Aorta (tissue), 5 donors: ENCODE measurements around the gene MYH15. TPM values are rescaled to one million over a fixed set of nuclear protein-coding genes. Genes with fewer than 3 reads are reported as not detected.

Experiments used
- ATAC-seq: fragments of 200-7000 bp; cut with Tn5 transposase; one replicate; pipeline ENCODE4 v1.9.1; 2022; ENCODE audit warnings: moderate library complexity; ENCODE audit not compliant: low FRiP score
- DNase-seq, 2 donors: peaks; one replicate each; pipeline ENCODE4 v3.0.0-alpha.2; 2020
- H3K27ac ChIP-seq, 2 donors: one replicate each; pipeline ENCODE4 v1.5.1; 2013; ENCODE audit warnings: low read length in 2 of 2, mild to moderate bottlenecking in 2 of 2, moderate library complexity in 2 of 2, control low read depth in 1 of 2, inconsistent platforms in 1 of 2, low read depth in 1 of 2
- H3K27me3 ChIP-seq, 2 donors: one replicate each; pipeline ENCODE4 v1.6.1; 2013; ENCODE audit warnings: control low read depth in 1 of 2, low read length in 1 of 2, mild to moderate bottlenecking in 1 of 2, moderate library complexity in 1 of 2; ENCODE audit not compliant: insufficient read depth in 2 of 2, control insufficient read depth in 1 of 2
- H3K36me3 ChIP-seq, 2 donors: one replicate each; pipeline ENCODE4 v1.6.1; 2013; ENCODE audit warnings: control low read depth in 1 of 2, low read length in 1 of 2, mild to moderate bottlenecking in 1 of 2; ENCODE audit not compliant: insufficient read depth in 2 of 2, control insufficient read depth in 1 of 2
- H3K4me1 ChIP-seq, 2 donors: one replicate each; pipeline ENCODE4 v1.6.1; 2013; ENCODE audit warnings: low read length in 2 of 2, control low read depth in 1 of 2, mild to moderate bottlenecking in 1 of 2, moderate library complexity in 1 of 2; ENCODE audit not compliant: insufficient read depth in 2 of 2, control insufficient read depth in 1 of 2
- H3K4me3 ChIP-seq, 2 donors: one replicate each; pipeline ENCODE4 v1.5.1; 2013; ENCODE audit warnings: low read length in 2 of 2, control low read depth in 1 of 2, mild to moderate bottlenecking in 1 of 2
- H3K9me3 ChIP-seq: one replicate; pipeline ENCODE4 v1.6.1; 2013; ENCODE audit warnings: mild to moderate bottlenecking, low read length; ENCODE audit not compliant: control insufficient read depth
- WGBS, 2 donors: extraction: QIAGEN DNeasy Blood & Tissue Kit; methylation state at CpG; one replicate each; pipeline ENCODE4 v1.1.7; 2013; 5-methylcytosine and 5-hydroxymethylcytosine counted together
- intact Hi-C, 2 donors: fragments of 100-400 bp; cut with DNase I; formaldehyde crosslinking; loops; one replicate each; pipeline versions ENCODE4 v1.14.2 to v1.15.0; 2022
- polyA plus RNA-seq, 2 donors: library from polyadenylated mRNA; stranded (reverse); fragments of 200-250 nt; gene quantifications; one replicate each; pipeline ENCODE4 v1.2.3, GENCODE V29; 2013
- total RNA-seq, 2 donors: library from RNA; stranded (reverse); fragmentation: NEBNext Ultra II Directional; extraction: Animal tissue kit (Norgen Biotek cat#: 25700); gene quantifications; one replicate each; pipeline ENCODE4 v1.2.1, GENCODE V29; 2021
- donor health status: healthy with polysubstance abuse.
- donor health status: Bipolar disorder and iron deficiency.
- donor health status: DM: no; HTN: no; CAD: no.
- donor health status: DM: no; HTN: no; CAD: no.
- donor health status: DM: yes; HTN: yes; CAD: no.

Gene MYH15
- total and polyA plus RNA-seq, 4 donors: 0.03 to 0.15 (median 0.05) TPM; not detected in 1

DNA sequence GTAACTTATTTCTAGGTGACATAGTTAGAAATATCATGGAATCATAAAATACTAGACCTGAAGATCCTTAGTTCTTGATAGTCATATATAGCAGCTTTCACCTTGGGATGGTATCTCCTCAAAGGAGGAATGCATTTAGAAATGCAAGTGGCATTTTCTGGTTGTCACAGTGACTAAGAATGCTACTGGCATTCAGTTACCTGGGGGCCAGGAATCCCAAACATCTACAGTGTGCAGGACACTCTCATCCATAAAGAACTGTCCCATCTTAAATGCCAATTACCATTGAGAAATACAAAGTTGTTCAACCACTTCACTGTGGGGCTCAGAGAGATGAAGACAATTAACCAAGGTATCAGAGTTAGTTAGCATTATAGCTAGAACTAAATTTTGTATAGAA lies 36.7 kb downstream of the MYH15 start:
- no peaks in the 10 kb centered on the region for H3K27me3 ChIP-seq

DNA sequence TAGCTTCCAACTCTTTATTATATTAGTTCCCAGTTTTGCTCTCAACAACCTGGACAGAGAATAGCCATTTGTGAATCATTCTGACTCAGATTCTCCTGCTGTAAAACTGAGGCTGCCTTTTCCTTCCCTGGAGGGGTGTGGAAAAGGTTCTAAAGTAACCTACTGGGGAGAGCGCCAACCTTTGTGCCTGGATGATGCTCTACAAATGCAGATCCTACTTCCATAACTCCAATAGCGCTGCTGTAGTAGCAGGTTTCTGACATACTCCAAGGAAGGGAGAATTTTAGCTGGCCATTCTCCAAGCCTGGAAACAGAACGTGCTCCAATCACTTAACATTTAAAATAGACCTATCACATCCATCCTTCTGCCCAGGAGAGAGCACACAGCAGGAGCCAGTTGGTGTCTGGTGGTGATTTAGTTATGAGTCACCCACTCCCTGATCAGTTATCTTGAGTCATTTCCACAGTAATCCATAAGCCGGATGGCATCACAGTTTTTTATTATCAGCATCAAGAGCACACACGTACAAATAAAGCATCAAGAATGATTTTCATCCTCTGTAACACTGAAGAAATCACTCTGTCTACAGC lies 38.3 kb downstream of the MYH15 start:
- no peak overlapping the region for H3K4me3 ChIP-seq
- no peak for DNase-seq
- H3K27me3 ChIP-seq: no peaks in the 10 kb centered on the region
- 48% methylated on average over 5 of the region's 5 CpGs for WGBS, 2 donors
- no peaks in the 10 kb centered on the region for H3K4me1 ChIP-seq
- no peak for ATAC-seq
- H3K27ac ChIP-seq: no peak overlapping the region
- H3K9me3 ChIP-seq: no peaks in the 10 kb centered on the region
- H3K36me3 ChIP-seq: no peaks in the 10 kb centered on the region
- intact Hi-C loops: no loop called here

More for the DNA sequence above, 36.7 kb downstream of the MYH15 start:
- H3K4me1 ChIP-seq: no peaks in the 10 kb centered on the region
- DNase-seq: no peak
- no peak overlapping the region for H3K27ac ChIP-seq
- no peak for ATAC-seq
- no peaks in the 10 kb centered on the region for H3K9me3 ChIP-seq
- intact Hi-C loops: no loop called here
- H3K36me3 ChIP-seq: no peaks in the 10 kb centered on the region
- no peak overlapping the region for H3K4me3 ChIP-seq

DNA sequence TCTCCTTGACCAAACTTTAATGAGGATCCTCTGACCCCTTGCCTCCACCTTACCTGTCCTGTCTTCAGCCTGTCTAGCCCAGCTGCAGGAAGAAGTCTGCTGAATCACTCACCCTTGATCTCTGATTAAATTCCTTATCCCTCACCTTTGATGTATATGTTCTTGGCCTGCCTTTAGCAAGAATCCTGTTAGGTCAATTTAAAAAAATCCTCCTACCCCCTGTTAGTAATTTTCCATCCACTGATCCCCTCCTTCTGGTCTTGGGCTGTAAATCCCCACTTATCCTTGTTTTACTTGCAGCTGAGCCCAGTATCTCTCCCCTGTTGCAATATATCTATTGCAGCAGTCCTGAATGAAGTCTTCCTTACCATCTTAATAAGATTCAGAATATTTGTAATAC lies 39.0 kb downstream of the MYH15 start:
- H3K4me1 ChIP-seq: no peaks in the 10 kb centered on the region
- H3K9me3 ChIP-seq: no peaks in the 10 kb centered on the region
- no peak for ATAC-seq
- DNase-seq: no peak
- no peaks in the 10 kb centered on the region for H3K27me3 ChIP-seq
- intact Hi-C loops: no loop called here
- no peaks in the 10 kb centered on the region for H3K36me3 ChIP-seq
- H3K27ac ChIP-seq: no peak overlapping the region
- H3K4me3 ChIP-seq: no peak overlapping the region

DNA sequence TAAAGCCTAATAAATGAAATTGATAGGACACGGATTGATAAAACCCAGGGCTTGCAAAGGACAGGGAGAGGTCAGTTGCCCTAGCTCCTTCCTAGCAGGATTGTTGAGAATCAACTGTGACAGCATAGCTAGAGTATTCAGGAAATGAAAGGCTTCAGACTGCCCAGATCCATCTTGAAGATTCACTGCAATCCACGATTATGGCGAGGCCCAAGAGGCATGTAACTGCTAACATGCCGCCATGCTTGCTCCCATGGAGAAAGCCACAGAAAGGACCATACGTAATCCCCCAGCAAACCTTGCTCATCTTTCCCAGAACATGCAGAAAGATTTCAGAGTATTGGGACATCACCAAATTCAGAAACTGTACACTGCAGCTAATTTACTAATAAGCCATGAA lies 41.3 kb downstream of the MYH15 start:
- intact Hi-C loops: no loop called here
- DNase-seq: no peak
- WGBS, 2 donors: 92 to 96% methylated on average over 5 of the region's 5 CpGs
- H3K4me1 ChIP-seq: no peaks in the 10 kb centered on the region
- no peak for ATAC-seq
- no peak overlapping the region for H3K27ac ChIP-seq
- no peak overlapping the region for H3K4me3 ChIP-seq
- H3K36me3 ChIP-seq: no peaks in the 10 kb centered on the region
- no peaks in the 10 kb centered on the region for H3K27me3 ChIP-seq
- no peaks in the 10 kb centered on the region for H3K9me3 ChIP-seq

DNA sequence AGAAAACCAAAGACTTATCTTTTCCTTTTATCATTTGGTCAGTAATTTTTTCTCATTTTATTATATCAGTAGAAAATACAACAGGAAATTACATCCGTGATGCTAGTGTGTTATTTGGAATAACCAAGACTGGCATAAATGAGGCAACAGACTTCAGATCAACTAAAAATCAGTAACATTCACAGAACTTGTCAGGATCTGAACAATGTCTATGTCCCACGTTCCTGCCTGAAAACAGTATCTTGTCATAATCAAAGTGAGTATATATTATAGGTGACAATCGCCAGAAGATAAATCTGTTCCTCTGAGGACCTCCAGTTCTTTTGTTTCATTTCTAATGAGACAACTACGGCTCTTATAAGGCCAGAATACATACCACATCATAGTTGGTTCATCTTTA lies 41.8 kb downstream of the MYH15 start:
- H3K36me3 ChIP-seq: no peaks in the 10 kb centered on the region
- H3K27ac ChIP-seq: no peak overlapping the region
- ATAC-seq: no peak
- intact Hi-C loops: no loop called here
- H3K9me3 ChIP-seq: no peaks in the 10 kb centered on the region
- no peaks in the 10 kb centered on the region for H3K4me1 ChIP-seq
- DNase-seq: no peak
- 56 to 57% methylated on average over 4 of the region's 4 CpGs for WGBS, 2 donors
- H3K4me3 ChIP-seq: no peak overlapping the region
- H3K27me3 ChIP-seq: no peaks in the 10 kb centered on the region

DNA sequence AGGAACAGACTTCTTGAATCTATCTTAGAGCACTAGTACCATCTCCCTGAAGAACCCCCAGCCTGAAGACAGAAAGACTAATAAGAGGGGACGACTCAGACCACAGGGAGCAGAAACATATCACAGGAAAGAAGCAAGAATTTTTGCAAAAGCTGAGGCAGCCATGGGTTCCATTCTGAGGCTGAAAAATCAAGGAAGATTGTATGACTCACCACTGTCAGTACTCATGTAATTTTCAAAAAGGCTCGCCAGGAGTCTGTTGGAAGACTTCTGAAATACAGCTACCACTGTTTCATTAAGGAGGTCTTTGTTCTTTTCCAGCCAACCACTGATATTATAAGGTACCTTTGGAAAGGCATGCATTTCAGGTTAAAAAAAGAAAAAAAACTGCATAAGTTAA lies 47.5 kb downstream of the MYH15 start:
- H3K27me3 ChIP-seq: no peaks in the 10 kb centered on the region
- intact Hi-C loops: no loop called here
- WGBS, 2 donors: 68 to 73% methylated on average over 2 of the region's 2 CpGs
- no peak for DNase-seq
- H3K36me3 ChIP-seq: no peaks in the 10 kb centered on the region
- no peaks in the 10 kb centered on the region for H3K4me1 ChIP-seq
- peaks cover 2% of the 10 kb centered on the region for H3K9me3 ChIP-seq
- no peak overlapping the region for H3K4me3 ChIP-seq
- no peak for ATAC-seq
- H3K27ac ChIP-seq: no peak overlapping the region

DNA sequence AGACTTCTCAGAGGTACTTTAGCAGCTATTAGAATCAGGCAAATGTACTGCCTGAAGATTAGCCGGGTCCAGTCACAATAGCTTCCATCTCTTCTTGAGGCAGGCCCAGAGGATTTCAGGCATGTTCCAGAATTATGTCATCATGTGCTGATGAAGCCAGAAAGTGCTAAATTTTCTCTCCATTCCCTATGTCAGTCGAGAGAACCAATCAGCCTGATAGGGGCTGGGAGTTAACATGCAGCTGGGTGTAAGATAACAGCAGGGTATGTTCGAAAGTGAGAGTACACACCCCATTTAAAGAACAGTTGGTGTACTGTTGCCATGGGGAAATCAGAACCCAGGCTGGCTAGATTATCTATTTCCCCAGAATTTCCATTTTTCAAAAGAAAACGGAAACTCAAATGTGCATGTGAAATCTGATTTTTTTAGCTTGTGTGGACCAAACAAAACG lies 48.7 kb downstream of the MYH15 start:
- 3 to 8% methylated on average over 5 of the region's 5 CpGs for WGBS, 2 donors
- H3K27ac ChIP-seq: no peak overlapping the region
- no peak overlapping the region for H3K4me3 ChIP-seq
- no peaks in the 10 kb centered on the region for H3K4me1 ChIP-seq
- no peaks in the 10 kb centered on the region for H3K27me3 ChIP-seq
- no peaks in the 10 kb centered on the region for H3K36me3 ChIP-seq
- DNase-seq (no peak), ATAC-seq (no peak)
- peaks cover 2% of the 10 kb centered on the region for H3K9me3 ChIP-seq
- intact Hi-C loops: no loop called here

DNA sequence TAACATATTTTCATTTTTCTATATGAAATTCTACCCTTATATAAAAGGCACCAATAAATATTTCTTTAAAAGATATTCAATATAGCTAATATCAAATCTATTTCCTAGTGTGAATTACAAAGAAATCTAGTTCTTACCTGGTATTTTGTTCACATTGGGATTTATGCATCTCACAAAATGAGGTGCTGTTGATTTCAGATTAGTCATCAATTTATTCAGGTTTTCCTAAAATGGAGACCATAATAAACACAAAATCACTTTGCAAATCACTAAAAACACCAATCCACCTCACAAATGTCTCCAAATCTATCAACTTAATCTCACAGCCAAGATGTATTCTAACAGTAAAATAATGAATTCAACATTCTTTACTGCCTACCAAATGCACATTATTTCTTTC lies 51.2 kb downstream of the MYH15 start:
- Histone ChIP-seq H3K4me3 (no peak overlapping the region), H3K9me3 (peaks cover 3% of the 10 kb centered on the region), H3K36me3 (no peaks in the 10 kb centered on the region), H3K27me3 (no peaks in the 10 kb centered on the region), H3K27ac (no peak overlapping the region), H3K4me1 (no peaks in the 10 kb centered on the region)
- intact Hi-C loops: no loop called here
- ATAC-seq: no peak
- DNase-seq: no peak

DNA sequence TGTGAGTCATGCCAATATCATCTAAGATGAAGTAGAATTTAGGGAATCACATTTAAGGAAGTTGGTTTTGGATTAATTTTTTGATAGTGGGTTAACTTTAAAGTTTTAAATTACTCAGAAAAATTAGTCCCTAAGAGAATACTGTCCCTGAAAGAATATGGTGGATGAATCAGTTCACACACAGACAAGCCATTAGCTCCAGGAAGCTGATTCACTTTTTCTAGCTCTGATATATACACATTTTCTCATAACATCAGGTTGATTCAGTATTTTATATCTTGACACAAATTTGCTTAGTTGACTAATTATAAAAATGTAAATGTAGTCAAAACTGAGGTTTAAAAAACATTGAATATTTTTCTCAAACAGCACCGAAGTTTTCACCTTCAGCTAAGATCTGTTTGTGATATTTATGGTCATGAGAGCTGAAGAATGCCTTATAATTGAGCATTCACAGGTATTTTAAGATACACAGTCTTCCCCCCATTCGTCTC lies 55.1 kb downstream of the MYH15 start:
- intact Hi-C loops: no loop called here
- WGBS, 2 donors: 65 to 72% methylated on average over 2 of the region's 2 CpGs
- ATAC-seq (no peak), DNase-seq (no peak)
- Histone ChIP-seq H3K9me3 (peaks cover 3% of the 10 kb centered on the region), H3K27ac (no peak overlapping the region), H3K27me3 (no peaks in the 10 kb centered on the region), H3K4me1 (no peaks in the 10 kb centered on the region), H3K4me3 (no peak overlapping the region), H3K36me3 (no peaks in the 10 kb centered on the region)
